Pulmonary artery endothelial cell (primary cell): ENCODE results near the gene BLVRA. TPM values are rescaled to one million over a fixed set of nuclear protein-coding genes. Genes with fewer than 3 reads are reported as not detected.

Source experiments
- DNase-seq: peaks from one replicate; pipeline ENCODE4 v3.0.0-alpha.2; 2011; ENCODE audit warnings: low read depth, low spot score
- total RNA-seq: library from RNA; depleted of rRNA; stranded (reverse); fragments of >200 nt; gene quantifications from 2 replicates; pipeline ENCODE4 v1.2.3, GENCODE V29; 2014

The BLVRA gene
- total RNA-seq, 1 donor from 2014 or later, result 40.1 TPM

DNA sequence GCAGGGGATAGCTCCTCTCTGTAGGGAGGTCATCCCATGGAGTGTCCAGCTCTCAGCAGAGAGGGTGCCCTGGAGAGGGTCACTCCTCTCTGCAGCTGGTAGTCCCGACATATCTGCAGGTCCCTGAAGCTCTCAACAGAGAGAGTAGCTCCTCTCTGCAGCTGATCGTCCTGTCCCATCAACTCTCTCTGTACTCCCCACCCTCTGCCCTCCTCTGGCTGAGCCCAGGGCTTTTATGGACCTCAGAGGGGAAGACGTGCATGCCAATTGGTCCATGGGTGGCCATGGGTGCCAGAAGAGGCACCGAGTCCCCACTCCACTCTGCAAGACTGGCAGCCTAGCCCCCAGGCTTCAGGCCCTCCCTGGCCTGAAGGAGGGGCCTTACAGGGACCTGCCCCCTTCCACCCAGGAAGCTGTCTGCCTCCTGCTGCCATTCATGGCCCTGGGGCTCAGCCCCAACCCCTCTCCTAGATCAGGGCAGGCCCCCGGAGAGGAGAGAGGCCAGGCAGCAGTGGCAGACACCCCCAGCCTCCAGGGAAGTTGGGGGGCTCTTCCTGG, 9.0 kb upstream of the BLVRA start:
- no peak for DNase-seq

DNA sequence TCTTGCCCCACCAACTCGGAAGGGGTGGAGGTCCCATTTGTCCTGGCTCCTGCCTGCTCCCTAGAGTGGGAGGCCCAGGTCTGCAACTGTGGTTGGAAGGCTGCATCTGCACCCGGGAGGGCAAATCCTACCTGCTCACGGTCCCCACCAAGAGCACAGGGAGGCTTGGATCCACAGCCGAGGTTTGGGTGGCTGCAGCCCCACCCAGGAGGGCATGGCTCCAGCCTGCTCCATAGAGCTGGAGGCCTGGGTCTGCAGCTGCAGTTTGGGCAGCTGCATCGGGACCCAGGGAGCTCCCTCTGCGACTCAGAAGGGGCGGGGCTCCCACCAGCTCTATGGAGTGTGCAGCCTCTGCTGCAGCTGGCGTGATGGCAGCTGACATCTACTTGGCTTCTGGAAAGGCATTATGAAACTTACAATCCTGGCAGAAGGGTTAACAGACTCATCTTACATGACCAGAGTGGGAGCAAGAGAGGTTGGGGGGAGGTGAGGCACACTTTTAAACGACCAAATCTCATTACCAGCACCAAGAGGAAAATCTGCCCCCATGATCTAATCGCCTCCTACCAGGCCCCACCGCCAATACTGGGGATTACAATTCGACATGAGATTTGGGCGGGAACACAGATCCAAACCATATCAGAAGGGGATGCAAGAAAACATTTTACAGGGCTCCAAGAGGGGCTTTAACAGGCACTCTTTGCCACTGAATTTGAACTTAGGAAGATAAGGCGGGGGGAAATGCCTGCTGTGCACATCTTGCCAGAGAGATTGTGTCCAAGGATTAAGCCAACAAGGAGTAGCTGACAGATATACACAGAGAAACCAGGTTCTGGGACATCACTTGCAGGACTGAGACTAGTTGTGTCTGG, 8.2 kb upstream of the BLVRA start:
- DNase-seq, result no peak

DNA sequence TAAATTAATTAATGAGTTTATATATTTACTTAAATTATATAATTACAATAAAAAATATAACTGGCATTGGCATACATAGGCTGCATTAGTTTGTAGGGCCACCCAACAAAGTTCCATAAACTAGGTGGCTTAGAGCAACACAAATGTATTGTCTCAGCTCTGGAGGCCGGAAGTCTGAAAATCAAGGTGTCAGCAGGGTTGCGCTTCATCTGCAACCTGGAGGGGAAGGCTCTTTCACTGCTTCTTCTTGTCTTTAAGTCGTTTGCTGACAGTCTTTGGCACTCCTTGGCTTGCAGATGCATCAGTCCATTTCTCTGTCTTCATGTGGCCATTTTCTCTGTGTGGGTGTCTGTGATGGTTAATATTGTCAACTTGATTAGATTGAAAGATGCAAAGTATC, 6.1 kb upstream of the BLVRA start:
- DNase-seq, result no peak

DNA sequence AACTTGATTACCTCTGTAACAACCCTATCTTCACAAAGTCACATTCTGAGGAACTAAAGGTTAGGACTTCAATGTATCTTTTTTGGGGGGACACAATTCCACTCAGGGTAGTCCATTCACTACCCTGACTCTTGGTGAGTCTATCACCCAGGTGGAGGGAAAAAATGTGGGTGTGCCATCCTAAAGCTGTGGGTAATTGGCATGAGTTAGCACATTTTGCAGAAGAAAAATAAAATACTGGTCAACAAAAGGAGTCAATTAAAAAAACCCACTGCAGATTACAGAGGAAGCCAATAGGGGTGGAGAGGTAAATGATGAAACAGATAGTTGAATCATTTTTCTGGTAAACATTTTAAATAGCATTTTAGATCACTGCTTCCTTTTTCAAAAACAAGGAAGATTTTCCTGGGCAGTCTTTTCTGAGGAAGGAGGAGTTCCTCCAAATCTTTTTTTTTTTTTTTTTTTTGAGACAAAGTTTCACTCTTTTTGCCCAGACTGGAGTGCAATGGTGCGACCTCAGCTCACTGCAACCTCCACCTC, 5.1 kb upstream of the BLVRA start:
- no peak for DNase-seq

DNA sequence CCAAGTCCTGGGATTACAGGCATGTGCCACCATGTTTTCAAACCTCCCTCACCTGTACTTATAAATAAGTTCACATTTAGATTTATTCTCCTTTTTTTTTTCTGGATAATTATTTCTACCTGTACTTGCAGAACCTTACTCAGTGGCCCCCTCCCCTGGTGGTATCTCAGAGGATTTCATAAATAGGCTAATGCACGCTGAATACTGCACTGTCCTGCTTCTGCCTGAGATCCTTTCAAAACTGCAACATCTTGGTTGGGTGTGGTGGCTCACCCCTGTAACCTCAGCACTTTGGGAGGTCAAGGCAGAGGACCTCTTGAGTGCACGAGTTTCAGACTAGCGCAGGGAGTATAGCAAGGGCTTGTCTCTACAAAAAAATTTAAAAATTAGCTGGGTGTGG, 4.6 kb upstream of the BLVRA start:
- DNase-seq, result no peak

DNA sequence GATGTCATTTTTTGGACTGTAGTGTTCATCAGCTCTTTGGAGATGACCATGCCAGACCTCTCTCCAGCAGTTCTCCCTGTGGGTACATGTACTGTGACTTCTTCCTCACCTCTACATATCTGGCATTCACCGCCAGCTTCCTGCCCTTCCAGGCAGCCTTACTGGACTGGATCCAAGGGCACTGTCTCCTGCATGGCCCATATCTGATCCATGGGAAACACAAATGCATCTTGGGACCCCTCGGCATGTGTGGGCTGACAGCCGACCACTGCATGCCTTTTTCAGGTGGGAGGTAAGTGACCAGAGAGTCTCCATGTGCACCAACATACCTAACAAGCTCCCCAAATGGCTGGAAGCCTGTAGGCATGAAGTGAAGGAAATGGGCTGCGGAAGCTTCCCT, 3.9 kb upstream of the BLVRA start:
- DNase-seq, result no peak

DNA sequence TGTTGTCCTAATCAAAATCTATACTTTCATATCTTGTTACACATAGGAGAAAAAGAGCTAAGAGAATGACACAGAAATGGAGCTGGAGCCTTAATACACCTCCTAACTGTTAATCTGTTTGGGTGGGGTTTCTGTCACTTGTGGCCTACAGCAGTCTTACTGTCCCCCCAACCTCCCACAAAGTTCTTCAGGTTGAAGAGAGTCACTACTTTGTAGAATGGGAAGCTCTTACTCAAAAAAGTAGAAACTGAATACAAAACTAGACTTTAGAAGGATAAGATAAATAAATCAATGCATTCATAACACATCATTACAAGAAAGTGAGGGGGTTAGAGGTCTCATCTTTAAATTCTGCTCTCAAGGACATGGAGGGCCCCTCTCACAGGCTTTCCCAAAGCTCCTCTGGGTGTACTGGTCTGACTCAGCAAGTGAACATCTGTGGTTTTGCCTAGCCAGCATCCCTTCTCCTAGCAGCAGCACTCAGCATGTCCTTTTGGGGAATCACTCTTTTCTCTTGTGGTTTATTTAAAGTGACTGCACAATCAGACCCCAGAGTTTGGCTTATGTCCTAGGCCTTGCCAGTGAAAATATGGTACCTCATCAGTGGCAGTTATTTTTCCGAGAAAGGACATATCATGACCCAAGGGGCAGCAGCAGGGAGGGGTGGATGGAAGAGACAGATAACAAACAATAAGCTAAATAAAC, 2.0 kb upstream of the BLVRA start:
- DNase-seq, result no peak

DNA sequence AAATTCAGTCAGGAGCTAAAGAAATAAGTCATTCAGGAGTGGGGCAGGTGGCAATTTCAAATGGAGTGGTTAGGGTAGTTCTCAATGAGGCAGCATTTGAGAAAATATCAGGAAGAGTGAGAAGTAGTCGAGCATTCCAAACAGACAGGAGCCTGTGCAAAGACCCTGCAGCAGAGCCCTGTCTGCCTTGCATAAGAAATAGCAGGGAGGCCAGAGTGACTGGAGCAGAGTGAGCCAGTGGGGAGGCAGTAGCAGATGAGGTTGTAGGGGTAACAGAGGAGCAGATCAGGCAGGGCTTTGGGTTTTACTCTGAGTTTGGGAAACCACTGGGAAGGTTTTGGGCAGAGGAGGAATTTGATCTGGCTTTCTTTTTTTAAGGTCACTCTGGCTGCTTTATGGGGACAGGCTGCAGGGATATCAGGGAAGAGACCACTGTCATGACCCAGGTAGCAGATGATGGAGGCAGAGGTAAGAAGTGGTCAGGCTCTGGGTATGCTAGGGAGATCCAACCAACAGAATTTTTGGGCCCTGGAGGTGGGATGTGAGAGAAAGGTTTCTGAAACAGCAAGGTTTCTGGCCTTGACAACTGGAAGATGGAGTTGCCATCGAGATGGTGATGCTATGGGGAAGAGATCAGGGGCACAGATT, 1.3 kb upstream of the BLVRA start:
- no peak for DNase-seq

DNA sequence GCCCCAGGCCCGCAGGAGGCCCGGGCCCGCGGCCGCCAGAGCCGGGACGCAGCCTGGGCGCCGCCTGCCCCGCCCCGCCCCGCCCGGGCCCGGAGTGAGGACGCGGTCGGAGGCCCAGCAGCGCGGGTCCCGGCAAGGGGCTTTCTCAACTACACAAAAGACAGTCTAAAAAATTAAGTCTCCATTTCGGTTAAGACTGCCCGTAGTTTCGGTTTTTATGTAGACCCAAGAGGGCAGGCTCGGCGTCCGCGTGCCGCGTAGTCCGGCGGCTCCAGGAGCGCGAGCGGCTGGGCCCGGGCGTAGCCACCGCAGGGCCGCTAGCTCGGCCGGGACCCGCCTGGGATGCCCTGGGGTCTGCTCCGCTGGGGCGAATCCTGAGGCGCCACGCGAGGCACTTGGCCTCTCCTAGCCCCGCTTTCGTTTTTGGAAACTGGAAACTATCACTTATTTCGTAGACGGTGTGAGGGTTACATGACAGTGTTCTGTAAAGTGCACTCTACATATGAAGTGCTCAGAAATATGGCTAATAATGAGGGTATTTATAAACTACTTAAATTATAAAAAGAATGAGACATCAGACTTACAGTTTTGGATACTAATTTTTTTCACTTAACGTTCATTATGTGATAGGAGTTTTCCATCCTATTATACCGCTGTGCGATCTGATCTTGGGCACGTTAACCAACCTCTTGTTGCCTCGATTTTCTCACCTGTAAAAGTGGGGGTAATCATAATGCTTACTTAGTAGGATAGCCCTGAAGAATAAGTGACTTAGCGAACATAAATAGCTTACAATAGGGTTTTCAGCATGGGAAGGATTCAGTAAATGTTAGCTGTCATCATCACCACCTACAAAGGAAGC, 573 bp downstream of the BLVRA start:
- no peak for DNase-seq

DNA sequence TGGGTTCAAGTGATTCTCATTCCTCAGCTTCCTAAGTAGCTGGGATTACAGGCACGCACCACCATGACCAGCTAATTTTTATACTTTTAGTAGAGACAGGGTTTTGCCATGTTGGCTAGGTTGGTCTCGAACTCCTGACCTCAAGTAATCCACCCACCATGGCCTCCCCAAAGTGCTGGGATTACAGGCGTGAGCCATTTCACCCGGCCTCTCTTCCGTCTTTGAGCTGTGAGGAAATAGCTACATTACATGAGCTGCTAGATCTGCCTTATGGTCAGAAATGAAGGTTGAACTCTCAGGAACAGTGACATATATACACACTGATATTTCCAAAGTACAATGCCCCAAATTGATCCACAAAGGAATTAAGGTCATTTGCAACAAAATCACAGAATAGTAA, 2.4 kb downstream of the BLVRA start:
- no peak for DNase-seq

DNA sequence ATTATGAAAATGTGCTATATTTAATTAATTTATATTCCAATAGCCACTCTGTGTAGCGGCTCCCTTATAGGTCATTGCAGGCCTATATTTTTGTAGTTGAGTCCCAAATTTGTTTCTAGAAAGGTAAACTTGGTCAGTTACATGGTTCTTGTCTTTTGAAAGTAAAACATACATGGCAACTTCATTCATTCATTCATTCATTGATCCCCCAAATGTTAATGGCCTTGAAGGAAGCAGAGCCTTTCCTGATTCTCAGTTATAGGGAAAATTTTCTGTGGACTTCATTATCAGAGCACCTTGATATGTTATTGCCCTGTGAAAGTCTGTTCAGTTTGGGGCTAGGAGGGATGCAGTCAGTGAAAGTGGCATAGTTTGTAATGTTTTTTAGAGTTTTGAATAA, 2.9 kb downstream of the BLVRA start:
- DNase-seq, result no peak

DNA sequence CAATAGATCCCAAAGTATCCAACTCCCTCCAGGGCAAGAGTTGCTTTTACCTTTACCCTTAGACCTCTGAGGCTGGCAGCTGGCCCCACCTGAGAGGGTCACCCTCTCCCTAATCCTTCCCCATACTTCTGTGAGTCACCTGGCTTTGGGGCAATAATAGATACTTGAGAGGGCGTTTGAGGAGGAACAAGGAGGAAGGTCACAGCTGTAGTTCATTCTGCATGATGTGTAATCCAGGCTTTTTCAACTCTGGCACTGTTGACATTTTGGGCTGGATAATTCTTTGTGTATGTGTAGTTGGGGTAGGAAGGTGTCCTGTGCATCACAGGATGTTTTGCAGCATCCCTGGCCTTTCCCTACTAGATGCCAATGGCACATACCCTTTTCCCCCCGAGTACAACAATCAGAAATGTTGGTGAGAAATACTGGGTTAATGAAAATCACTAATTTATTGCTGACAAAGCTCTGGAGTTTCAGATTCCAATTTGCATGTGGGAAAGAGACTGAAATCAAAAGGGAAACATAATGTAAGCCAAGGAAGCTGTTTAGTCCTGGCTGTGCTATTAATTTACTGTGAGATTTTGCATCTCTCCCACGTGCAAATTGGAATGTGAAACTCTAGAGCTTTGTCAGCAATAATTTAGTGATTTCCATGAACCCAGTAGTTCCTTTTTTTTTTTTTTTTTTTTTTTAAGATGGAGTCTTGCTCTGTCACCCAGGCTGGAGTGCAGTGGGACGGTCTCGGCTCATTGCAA, 3.6 kb downstream of the BLVRA start:
- no peak for DNase-seq

DNA sequence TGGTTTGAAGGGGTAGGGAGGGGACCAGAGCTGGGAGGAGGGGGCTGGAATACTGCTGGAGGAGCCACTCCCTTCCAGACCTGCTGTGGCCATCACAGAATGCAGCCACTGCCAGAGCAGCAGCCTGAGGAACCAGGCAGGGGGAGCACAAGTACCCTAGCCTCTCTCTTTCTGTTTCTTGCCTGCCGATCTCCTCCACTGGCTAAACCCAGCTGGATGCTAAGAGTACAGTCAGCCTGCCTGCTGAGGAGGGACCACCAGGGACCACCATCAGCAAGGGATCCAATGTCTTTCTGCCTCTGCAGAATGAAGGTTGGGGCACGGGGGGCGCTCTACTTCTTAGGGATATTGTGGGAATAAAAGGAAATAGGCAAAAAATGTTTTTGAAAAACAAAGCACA, 4.7 kb downstream of the BLVRA start:
- DNase-seq, result no peak

DNA sequence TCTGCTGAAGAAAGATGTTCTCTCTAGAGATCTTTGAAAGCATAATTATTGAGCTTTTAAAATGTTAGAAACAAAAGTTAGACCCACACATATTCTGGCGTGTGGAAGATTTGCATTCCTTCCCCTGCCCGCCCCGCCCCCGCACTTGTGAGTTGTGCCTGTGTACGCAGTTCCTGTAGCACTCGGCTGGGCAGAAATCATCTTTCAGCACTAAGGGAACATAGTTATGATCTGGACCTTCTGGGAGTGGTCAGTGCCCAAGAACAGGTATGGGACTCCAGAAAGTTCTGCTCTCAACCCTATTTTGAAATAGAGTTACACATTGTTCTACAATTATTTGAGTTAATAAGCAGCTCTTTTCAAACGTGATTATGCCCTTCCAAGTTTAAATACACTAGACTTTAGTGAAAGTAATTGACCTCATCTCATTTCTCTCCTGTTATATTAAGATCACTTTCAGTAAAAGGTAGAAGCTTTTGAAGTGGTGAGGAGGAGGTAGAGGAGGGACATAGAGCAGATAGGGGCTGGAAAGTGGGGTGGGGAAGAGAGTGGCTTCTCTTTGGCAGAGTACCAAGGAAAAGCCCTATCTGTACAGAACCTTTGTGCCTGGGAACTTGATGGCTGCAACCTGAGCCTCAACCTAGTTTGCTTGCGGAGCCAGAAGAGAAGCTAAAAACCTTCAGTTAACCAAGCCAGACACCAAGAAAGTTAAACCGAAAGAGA, 5.7 kb downstream of the BLVRA start:
- DNase-seq, result no peak

DNA sequence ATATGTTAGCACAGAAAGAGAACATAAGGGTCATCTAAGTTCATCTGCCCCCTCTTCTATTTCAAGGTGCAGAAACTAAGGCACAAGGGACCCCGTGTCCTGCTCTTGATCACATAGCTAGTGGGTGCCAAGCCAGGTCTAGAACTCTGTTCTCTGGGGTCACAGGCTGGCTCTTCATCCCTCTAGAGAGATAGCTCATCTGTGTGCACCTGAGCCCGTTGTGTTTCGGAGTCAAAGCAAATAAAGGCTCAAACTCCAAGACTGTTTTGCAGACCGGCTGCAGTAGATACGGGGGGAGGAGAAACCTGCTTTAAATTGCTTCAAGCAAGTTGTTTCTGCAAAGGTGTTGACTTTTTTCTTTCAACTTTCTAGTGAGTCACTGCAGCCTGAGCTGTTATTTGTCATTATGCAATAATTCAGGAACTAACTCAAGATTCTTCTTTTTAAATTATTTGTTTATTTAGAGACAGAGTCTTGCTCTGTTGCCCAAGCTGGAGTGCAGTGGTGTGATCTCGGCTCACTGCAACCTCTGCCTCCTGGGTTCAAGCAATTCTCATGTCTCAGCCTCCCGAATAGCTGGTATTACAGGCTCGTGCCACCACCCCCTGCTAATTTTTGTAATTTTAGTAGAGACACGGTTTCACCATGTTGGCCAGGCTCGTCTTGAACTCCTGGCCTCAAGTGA, 6.5 kb downstream of the BLVRA start:
- no peak for DNase-seq

DNA sequence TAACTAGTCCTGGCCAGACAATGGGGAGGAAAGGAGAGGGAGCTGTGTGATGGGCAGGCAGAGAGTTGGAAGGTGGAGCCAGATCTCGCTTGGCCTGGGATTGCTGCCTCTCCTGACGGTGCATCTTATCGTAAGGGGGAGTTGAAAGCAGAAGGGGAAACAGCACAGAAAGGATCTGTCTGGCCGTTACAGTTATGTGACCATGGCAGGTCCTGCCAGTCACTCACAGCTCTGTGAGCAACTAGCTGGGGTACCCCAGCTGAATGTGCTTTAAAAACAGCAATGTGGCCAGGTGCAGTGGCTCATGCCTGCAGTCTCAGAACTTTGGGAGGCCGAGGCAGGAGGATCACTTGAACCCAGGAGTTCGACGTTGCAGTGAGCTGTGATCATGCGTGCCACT, 8.1 kb downstream of the BLVRA start:
- no peak for DNase-seq

DNA sequence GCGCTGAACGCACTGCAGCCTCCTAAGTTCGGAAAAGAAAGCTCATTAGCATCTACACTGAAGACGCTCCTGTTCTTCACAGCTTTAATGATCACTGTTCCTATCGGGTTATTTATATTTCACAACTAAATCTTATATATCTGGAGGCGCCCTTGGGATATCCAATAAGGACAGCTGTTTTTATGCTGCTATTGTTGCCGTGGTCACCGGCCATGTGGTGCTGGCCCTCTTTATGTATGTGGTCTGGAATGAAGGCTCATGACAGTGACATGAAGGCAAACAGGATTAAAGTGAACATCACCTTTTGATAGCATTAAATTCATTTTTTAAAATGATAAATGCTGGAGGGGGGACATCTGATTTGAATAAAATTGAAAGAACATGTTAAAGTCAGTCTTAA, 8.8 kb downstream of the BLVRA start:
- no peak for DNase-seq

DNA sequence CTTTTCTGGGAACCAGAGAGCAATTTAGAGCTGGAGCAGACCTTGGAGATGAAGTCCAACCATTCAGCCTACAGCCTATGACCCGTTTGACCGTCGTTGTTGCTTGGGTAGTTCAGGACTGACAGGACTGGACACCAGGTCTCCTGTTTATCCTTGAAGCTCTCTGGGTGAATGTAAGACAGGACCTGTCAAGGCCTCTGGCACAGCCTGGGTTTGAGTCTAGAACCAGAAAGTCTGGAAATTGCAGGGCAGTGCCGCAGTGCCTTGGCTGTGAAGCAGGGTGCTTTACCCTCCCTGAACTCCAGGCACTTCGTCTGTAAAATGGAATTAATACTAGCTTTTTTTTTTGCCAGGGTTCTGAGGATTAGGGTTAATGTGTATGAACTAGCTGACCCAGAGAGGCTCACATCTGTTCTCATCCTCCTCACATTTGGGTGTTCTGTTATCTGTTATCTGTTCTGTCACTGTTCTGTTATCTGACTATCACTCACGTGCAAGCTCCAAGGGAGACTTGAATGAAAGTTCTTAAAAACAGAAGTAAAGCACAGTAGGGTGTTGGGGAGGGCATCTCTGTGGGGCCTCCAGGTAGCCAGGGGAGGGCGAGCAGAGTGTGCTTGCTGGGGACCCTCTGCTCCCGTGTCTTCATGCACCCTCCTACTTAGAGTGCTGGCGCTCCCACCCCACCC, 9.9 kb downstream of the BLVRA start:
- DNase-seq, result no peak
